Liver (tissue), 9 donors: ENCODE measurements around the gene SPATA16. TPM values are rescaled to one million over a fixed set of nuclear protein-coding genes. Genes with fewer than 3 reads are reported as not detected.

ENCODE experiments used
- DNase-seq: peaks from one replicate; pipeline ENCODE4 v3.0.0-alpha.2; 2017; ENCODE audit warnings: low spot score
- H3K27ac ChIP-seq, 2 donors: one replicate each; pipeline ENCODE4 v1.7.0; 2013; ENCODE audit warnings: inconsistent platforms in 2 of 2, low read length in 2 of 2, control low read depth in 1 of 2, low read depth in 1 of 2, mild to moderate bottlenecking in 1 of 2
- H3K27me3 ChIP-seq, 4 donors: one replicate each; pipeline versions ENCODE4 v1.6.1 to v1.7.0; 2013; ENCODE audit warnings: low read length in 3 of 4, inconsistent platforms in 1 of 4, mild to moderate bottlenecking in 1 of 4, moderate library complexity in 1 of 4; ENCODE audit not compliant: control insufficient read depth in 4 of 4, insufficient read depth in 4 of 4
- H3K36me3 ChIP-seq, 4 donors: one replicate each; pipeline versions ENCODE4 v1.6.1 to v1.7.0; 2013; ENCODE audit warnings: low read length in 3 of 4, mild to moderate bottlenecking in 3 of 4, low read depth in 1 of 4, moderate library complexity in 1 of 4; ENCODE audit not compliant: control insufficient read depth in 4 of 4, insufficient read depth in 3 of 4
- H3K4me1 ChIP-seq, 4 donors: one replicate each; pipeline versions ENCODE4 v1.6.1 to v1.7.0; 2013; ENCODE audit warnings: low read length in 3 of 4, mild to moderate bottlenecking in 3 of 4, moderate library complexity in 1 of 4; ENCODE audit not compliant: control insufficient read depth in 4 of 4, insufficient read depth in 4 of 4
- H3K4me3 ChIP-seq, 3 donors: one replicate each; pipeline versions ENCODE4 v1.6.1 to v1.7.0; 2013; ENCODE audit warnings: low read length in 3 of 3, control low read depth in 1 of 3, low read depth in 1 of 3, mild to moderate bottlenecking in 1 of 3
- H3K9ac ChIP-seq, 2 donors: one replicate each; pipeline ENCODE4 v1.7.0; 2013; ENCODE audit warnings: low read length in 2 of 2, mild to moderate bottlenecking in 2 of 2, moderate library complexity in 2 of 2, control low read depth in 1 of 2, low read depth in 1 of 2
- H3K9me3 ChIP-seq, 4 donors: one replicate each; pipeline versions ENCODE4 v1.6.1 to v1.7.0; 2013; ENCODE audit warnings: low read length in 3 of 4; ENCODE audit not compliant: control insufficient read depth in 4 of 4
- ATF3 ChIP-seq: IDR thresholded peaks from 2 replicates; pipeline ENCODE4 v1.6.1; 2016; ENCODE audit warnings: antibody characterized with exemption
- EGR1 ChIP-seq, 2 donors: IDR thresholded peaks; 2 replicates each; pipeline ENCODE4 v1.6.1; 2016 to 2018; ENCODE audit warnings: antibody characterized with exemption in 2 of 2, low read depth in 2 of 2
- FOXA1 ChIP-seq: IDR thresholded peaks from 2 replicates; pipeline ENCODE4 v1.6.1; 2016; ENCODE audit warnings: antibody characterized with exemption
- FOXA2 ChIP-seq: IDR thresholded peaks from 2 replicates; pipeline ENCODE4 v1.6.1; 2016; ENCODE audit warnings: antibody characterized with exemption
- GABPA ChIP-seq, 2 donors: IDR thresholded peaks in 1 of 2; conservative IDR thresholded peaks in 1 of 2; 2 replicates each; pipeline ENCODE4 v1.6.1; 2016; ENCODE audit warnings: antibody characterized with exemption in 2 of 2, mild to moderate bottlenecking in 1 of 2, moderate library complexity in 1 of 2
- HNF4A ChIP-seq, 2 donors: conservative IDR thresholded peaks; 2 replicates each; pipeline ENCODE4 v1.6.1; 2016; ENCODE audit warnings: antibody characterized with exemption in 2 of 2, mild to moderate bottlenecking in 2 of 2
- HNF4G ChIP-seq: IDR thresholded peaks from 2 replicates; pipeline ENCODE4 v1.6.1; 2016; ENCODE audit warnings: antibody characterized with exemption
- JUND ChIP-seq, 2 donors: IDR thresholded peaks; 2 replicates each; pipeline ENCODE4 v1.6.1; 2016; ENCODE audit warnings: antibody characterized with exemption in 2 of 2
- MAX ChIP-seq: IDR thresholded peaks from 2 replicates; pipeline ENCODE4 v1.6.1; 2016; ENCODE audit warnings: antibody characterized with exemption
- RAD21 ChIP-seq, 2 donors: IDR thresholded peaks; 2 replicates each; pipeline ENCODE4 v1.6.1; 2016; ENCODE audit warnings: antibody characterized with exemption in 2 of 2, mild to moderate bottlenecking in 2 of 2
- REST ChIP-seq: IDR thresholded peaks from 2 replicates; pipeline ENCODE4 v1.6.1; 2016; ENCODE audit warnings: antibody characterized with exemption, mild to moderate bottlenecking
- SP1 ChIP-seq: IDR thresholded peaks from 2 replicates; pipeline ENCODE4 v1.6.1; 2018; ENCODE audit warnings: antibody characterized with exemption, mild to moderate bottlenecking
- TAF1 ChIP-seq: conservative IDR thresholded peaks from 2 replicates; pipeline ENCODE4 v1.6.1; 2016; ENCODE audit warnings: antibody characterized with exemption, mild to moderate bottlenecking
- YY1 ChIP-seq: IDR thresholded peaks from 2 replicates; pipeline ENCODE4 v1.6.1; 2016; ENCODE audit warnings: antibody characterized with exemption, mild to moderate bottlenecking
- WGBS: extraction: QIAGEN DNeasy Blood & Tissue Kit; methylation state at CpG from one replicate; pipeline ENCODE4 v1.1.7; 2013; 5-methylcytosine and 5-hydroxymethylcytosine counted together
- polyA plus RNA-seq, 2 donors: library from polyadenylated mRNA; stranded (reverse) in 1 of 2; unstranded in 1 of 2; fragments of 200-250 nt in 1 of 2; fragments of >200 nt in 1 of 2; fragmentation: Nextera tagmentation in 1 of 2; extraction: Ambion mirVana in 1 of 2; gene quantifications; one replicate each; pipeline versions ENCODE4 v1.2.1 to v1.2.3, GENCODE V29; 2013 to 2015
- total RNA-seq, 2 donors: library from RNA; depleted of rRNA; stranded (reverse); fragments of >200 nt; gene quantifications; one replicate each; pipeline ENCODE4 v1.2.3, GENCODE V29; 2014
- TF ChIP-seq, protein P1 (sequence below): fragments of 150-350 bp; IDR thresholded peaks from 2 replicates; pipeline ENCODE4 v1.5.1; 2017; ENCODE audit warnings: improper control_type of control experiment, low read depth, low read length; ENCODE audit not compliant: missing input control
- TF ChIP-seq, protein P2 (sequence below): IDR thresholded peaks from 2 replicates; pipeline ENCODE4 v1.6.1; 2016; ENCODE audit warnings: antibody characterized with exemption
- donor health status: healthy.
- donor health status: healthy.
- donor health status: healthy.
- donor health status: healthy.
- donor health status: healthy.

The SPATA16 gene
- total and polyA plus RNA-seq, 4 donors, result not detected

DNA sequence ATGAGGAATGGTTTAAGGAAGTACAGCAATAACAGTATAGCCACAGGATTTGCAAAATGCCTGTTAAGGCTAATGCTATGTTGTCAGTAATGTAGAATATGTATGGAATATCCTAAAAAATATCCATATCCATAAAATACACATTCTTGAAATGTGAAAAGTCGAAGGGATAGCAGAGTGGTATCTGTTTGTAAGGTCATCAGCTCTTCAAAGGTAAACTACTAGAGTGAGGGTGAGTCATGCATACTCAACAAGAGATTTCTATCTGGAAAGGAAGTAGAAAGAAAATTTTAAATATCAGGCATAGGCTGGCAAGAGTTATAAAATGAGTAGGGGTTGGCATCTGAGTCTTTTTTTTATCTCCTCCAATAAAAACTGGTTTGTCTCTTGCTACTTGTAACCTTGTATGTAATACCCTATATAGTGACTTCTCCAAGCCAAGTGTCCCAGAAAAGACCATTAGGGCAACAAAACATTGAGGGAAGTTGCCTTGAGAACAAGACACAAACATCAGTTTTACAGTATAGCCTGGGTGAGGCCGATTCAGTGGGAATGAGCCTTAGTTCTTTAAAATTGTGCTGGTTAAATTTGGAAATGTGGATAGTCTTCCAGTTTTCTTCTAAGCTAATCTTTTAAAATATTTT lies 103.1 kb downstream of the SPATA16 start:
- Histone ChIP-seq H3K36me3 (no peaks in the 10 kb centered on the region), H3K9ac (no peak overlapping the region), H3K4me1 (no peaks in the 10 kb centered on the region), H3K4me3 (no peak overlapping the region), H3K27me3 (no peaks in the 10 kb centered on the region), H3K27ac (no peak overlapping the region), H3K9me3 (no peaks in the 10 kb centered on the region)
- TF ChIP-seq EGR1 (IDR thresholded peaks at IDR 0.05; ENCODE audit: low read depth in 2 of 2) (no peak), YY1 (no peak), SP1 (no peak), MAX (no peak), TAF1 (no peak), GABPA (IDR thresholded peaks at IDR 0.05 in 1 of 2, conservative IDR thresholded peaks at IDR 0.05 in 1 of 2) (no peak), JUND (IDR thresholded peaks at IDR 0.05) (no peak), FOXA2 (no peak)
- TF ChIP-seq, protein P1, sequence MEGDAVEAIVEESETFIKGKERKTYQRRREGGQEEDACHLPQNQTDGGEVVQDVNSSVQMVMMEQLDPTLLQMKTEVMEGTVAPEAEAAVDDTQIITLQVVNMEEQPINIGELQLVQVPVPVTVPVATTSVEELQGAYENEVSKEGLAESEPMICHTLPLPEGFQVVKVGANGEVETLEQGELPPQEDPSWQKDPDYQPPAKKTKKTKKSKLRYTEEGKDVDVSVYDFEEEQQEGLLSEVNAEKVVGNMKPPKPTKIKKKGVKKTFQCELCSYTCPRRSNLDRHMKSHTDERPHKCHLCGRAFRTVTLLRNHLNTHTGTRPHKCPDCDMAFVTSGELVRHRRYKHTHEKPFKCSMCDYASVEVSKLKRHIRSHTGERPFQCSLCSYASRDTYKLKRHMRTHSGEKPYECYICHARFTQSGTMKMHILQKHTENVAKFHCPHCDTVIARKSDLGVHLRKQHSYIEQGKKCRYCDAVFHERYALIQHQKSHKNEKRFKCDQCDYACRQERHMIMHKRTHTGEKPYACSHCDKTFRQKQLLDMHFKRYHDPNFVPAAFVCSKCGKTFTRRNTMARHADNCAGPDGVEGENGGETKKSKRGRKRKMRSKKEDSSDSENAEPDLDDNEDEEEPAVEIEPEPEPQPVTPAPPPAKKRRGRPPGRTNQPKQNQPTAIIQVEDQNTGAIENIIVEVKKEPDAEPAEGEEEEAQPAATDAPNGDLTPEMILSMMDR, result no peak
- no peak for DNase-seq
- 57% methylated on average over 2 of the region's 2 CpGs for WGBS

DNA sequence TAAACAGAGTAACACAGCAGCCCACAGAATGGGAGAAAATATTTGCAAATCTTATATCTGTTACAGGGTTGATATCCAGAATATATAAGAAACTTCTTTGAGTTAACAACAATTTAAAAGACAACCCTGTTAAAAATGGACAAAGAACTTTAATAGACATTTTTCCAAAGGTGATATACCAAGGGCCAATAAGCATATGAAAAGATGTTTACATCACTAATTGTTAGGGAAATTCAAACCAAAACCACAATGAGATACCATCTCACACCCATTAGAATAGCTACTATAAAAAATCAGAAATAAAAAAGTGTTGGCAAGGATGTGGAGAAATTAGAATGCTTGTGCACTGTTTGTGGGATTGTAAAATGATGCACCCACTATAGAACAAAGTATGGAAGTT lies 110.8 kb downstream of the SPATA16 start:
- TF ChIP-seq EGR1 (IDR thresholded peaks at IDR 0.05; ENCODE audit: low read depth in 2 of 2) (no peak), RAD21 (IDR thresholded peaks at IDR 0.05) (no peak), GABPA (IDR thresholded peaks at IDR 0.05 in 1 of 2, conservative IDR thresholded peaks at IDR 0.05 in 1 of 2) (no peak), ATF3 (no peak), FOXA1 (no peak), FOXA2 (no peak), TAF1 (no peak), SP1 (no peak), REST (no peak), HNF4A (conservative IDR thresholded peaks at IDR 0.05) (no peak), HNF4G (no peak), MAX (no peak), YY1 (no peak)
- TF ChIP-seq, protein P2, sequence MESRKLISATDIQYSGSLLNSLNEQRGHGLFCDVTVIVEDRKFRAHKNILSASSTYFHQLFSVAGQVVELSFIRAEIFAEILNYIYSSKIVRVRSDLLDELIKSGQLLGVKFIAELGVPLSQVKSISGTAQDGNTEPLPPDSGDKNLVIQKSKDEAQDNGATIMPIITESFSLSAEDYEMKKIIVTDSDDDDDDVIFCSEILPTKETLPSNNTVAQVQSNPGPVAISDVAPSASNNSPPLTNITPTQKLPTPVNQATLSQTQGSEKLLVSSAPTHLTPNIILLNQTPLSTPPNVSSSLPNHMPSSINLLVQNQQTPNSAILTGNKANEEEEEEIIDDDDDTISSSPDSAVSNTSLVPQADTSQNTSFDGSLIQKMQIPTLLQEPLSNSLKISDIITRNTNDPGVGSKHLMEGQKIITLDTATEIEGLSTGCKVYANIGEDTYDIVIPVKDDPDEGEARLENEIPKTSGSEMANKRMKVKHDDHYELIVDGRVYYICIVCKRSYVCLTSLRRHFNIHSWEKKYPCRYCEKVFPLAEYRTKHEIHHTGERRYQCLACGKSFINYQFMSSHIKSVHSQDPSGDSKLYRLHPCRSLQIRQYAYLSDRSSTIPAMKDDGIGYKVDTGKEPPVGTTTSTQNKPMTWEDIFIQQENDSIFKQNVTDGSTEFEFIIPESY, result no peak
- TF ChIP-seq, protein P1, result no peak
- Histone ChIP-seq H3K4me3 (no peak overlapping the region), H3K27me3 (no peaks in the 10 kb centered on the region), H3K4me1 (no peaks in the 10 kb centered on the region), H3K9me3 (no peaks in the 10 kb centered on the region), H3K36me3 (no peaks in the 10 kb centered on the region), H3K9ac (no peak overlapping the region), H3K27ac (no peak overlapping the region)
- no peak for DNase-seq
